HG02798 (cell line): Measurements from ENCODE around the gene ZBTB25.
"Not testable (repeated sequence)": the region's sequence is repeated elsewhere in the genome, so short reads cannot be mapped to it uniquely, and the experiment has no call there.

ENCODE experiments used
- ATAC-seq: cut with Tn5 transposase; IDR thresholded peaks from one replicate; pipeline ENCODE4 v1.9.1; 2021; ENCODE audit warnings: mild to moderate bottlenecking; ENCODE audit not compliant: unreplicated experiment, poor library complexity

Gene ZBTB25

GRCh38 chr14:64503434-64504309 lies at the start of gene ZBTB25:
Gene ZBTB25 (minus strand): TSS chr14:64503838. CDS start chr14:64490533, 13,305 bp downstream.
- ATAC-seq = peak; percentile 73

GRCh38 chr14:64550621-64551333 lies 47.1 kb upstream of the ZBTB25 start:
- no peak for ATAC-seq

- no peak for ATAC-seq
These were observed 46.4 kb upstream of the ZBTB25 start, which contains the start of gene PPP1R36 for GRCh38 chr14:64549791-64550620. Gene PPP1R36 (plus strand): TSS chr14:64549961. CDS start chr14:64549998, 37 bp downstream.

- no peak for ATAC-seq
These were observed 45.4 kb upstream of the ZBTB25 start for GRCh38 chr14:64549016-64549415.

GRCh38 chr14:64544607-64545312 lies 41.1 kb upstream of the ZBTB25 start:
- ATAC-seq = no peak

GRCh38 chr14:64542836-64543201 lies 39.2 kb upstream of the ZBTB25 start:
- no peak for ATAC-seq

GRCh38 chr14:64541972-64542835 lies 38.6 kb upstream of the ZBTB25 start:
- no peak for ATAC-seq

- no peak for ATAC-seq
These were observed 37.8 kb upstream of the ZBTB25 start for GRCh38 chr14:64541261-64541971.

- ATAC-seq = peak; percentile 95
These were observed 36.9 kb upstream of the ZBTB25 start, which contains the start of gene HSPA2 for GRCh38 chr14:64540208-64541202. Gene HSPA2 (plus strand): TSS chr14:64540741. CDS start chr14:64540850, 109 bp downstream.

- ATAC-seq = no peak
These were observed 33.0 kb upstream of the ZBTB25 start for GRCh38 chr14:64536488-64537245.

GRCh38 chr14:64531567-64531966 lies 27.9 kb upstream of the ZBTB25 start:
- no peak for ATAC-seq

- no peak for ATAC-seq
These were observed 21.7 kb upstream of the ZBTB25 start for GRCh38 chr14:64525354-64525753.

GRCh38 chr14:64522591-64523355 lies 19.1 kb upstream of the ZBTB25 start:
- ATAC-seq = no peak

GRCh38 chr14:64520699-64521098 lies 17.1 kb upstream of the ZBTB25 start:
- ATAC-seq = no peak

GRCh38 chr14:64518229-64518628 lies 14.6 kb upstream of the ZBTB25 start:
- no peak for ATAC-seq

GRCh38 chr14:64517667-64518066 lies 14.0 kb upstream of the ZBTB25 start:
- ATAC-seq = not testable (repeated sequence)
